ENCODE results near the gene WDR64. TPM values are rescaled to one million over a fixed set of nuclear protein-coding genes. Genes with fewer than 3 reads are reported as not detected.
"Not testable (repeated sequence)": the region's sequence is repeated elsewhere in the genome, so short reads cannot be mapped to it uniquely, and the experiment has no call there.

The WDR64 gene
- total RNA-seq, 1 experiment from 2014 or later, result not detected

DNA sequence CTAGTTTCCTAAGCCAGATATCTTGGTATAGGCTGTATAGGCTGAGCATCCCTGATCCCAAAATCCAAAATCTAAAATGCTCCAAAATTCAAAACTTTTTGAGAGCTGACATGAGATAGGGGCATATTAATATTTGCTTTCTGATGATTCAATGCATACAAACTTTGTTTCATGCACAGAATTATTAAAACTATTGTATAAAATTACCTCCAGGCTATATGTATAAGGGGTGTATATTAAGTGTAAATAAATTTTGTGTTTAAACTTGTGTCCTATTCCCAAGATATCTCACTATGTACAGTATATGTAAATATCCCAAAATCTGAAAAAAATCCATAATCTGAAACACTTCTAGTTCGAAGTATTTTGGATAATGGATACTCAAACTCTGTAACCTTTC lies 2.6 kb downstream of the WDR64 start:
- H3K4me1 Mint-ChIP-seq (ENCODE audit: low read depth, unreplicated experiment), result no peaks in the 10 kb centered on the region
- TF ChIP-seq, protein P1, sequence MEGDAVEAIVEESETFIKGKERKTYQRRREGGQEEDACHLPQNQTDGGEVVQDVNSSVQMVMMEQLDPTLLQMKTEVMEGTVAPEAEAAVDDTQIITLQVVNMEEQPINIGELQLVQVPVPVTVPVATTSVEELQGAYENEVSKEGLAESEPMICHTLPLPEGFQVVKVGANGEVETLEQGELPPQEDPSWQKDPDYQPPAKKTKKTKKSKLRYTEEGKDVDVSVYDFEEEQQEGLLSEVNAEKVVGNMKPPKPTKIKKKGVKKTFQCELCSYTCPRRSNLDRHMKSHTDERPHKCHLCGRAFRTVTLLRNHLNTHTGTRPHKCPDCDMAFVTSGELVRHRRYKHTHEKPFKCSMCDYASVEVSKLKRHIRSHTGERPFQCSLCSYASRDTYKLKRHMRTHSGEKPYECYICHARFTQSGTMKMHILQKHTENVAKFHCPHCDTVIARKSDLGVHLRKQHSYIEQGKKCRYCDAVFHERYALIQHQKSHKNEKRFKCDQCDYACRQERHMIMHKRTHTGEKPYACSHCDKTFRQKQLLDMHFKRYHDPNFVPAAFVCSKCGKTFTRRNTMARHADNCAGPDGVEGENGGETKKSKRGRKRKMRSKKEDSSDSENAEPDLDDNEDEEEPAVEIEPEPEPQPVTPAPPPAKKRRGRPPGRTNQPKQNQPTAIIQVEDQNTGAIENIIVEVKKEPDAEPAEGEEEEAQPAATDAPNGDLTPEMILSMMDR (IDR thresholded peaks at IDR 0.05; ENCODE audit: insufficient read depth in 1 of 2, low read depth in 1 of 2, low read length in 1 of 2, severe bottlenecking in 1 of 2, unreplicated experiment in 1 of 2), result no peak
- no peak overlapping the region for H3K4me3 Mint-ChIP-seq (ENCODE audit: unreplicated experiment)
- CTCF ChIA-PET, result no interaction called here
- H3K27me3 Mint-ChIP-seq (ENCODE audit: insufficient read depth, unreplicated experiment), result no peaks in the 10 kb centered on the region
- Histone ChIP-seq H3K4me1 (no peaks in the 10 kb centered on the region), H3K9me3 (no peaks in the 10 kb centered on the region), H3K36me3 (ENCODE audit: control insufficient read depth, insufficient read depth, low read length) (no peaks in the 10 kb centered on the region), H3K4me3 (ENCODE audit: low read depth, low read length) (no peak overlapping the region), H3K27me3 (replicated peaks; ENCODE audit: control insufficient read depth, insufficient read depth, low read length) (no peaks in the 10 kb centered on the region)
- POLR2A ChIA-PET, result no interaction called here
- no peaks in the 10 kb centered on the region for H3K36me3 Mint-ChIP-seq (ENCODE audit: insufficient read depth, unreplicated experiment)
- no peak overlapping the region for H3K27ac Mint-ChIP-seq (ENCODE audit: unreplicated experiment)
- intact Hi-C loops (cut with micrococcal nuclease; ENCODE audit: unreplicated experiment), result no loop called here
- H3K9me3 Mint-ChIP-seq (ENCODE audit: unreplicated experiment), result peaks cover 10% of the 10 kb centered on the region
- no peak for DNase-seq
- BruUV-seq (replicated peaks), result no TSS peak

- H3K9me3 ChIP-seq, result no peaks in the 10 kb centered on the region
- TF ChIP-seq, protein P1 (IDR thresholded peaks at IDR 0.05; ENCODE audit: insufficient read depth in 1 of 2, low read depth in 1 of 2, low read length in 1 of 2, severe bottlenecking in 1 of 2, unreplicated experiment in 1 of 2), result no peak
- ChIA-PET CTCF (no interaction called here), POLR2A (no interaction called here)
- H3K27ac Mint-ChIP-seq (ENCODE audit: unreplicated experiment), result no peak overlapping the region
- H3K4me1 ChIP-seq, result no peaks in the 10 kb centered on the region
- no peaks in the 10 kb centered on the region for H3K27me3 ChIP-seq (replicated peaks; ENCODE audit: control insufficient read depth, insufficient read depth, low read length)
- DNase-seq, result no peak
- H3K27me3 Mint-ChIP-seq (ENCODE audit: insufficient read depth, unreplicated experiment), result no peaks in the 10 kb centered on the region
- no TSS peak for BruUV-seq (replicated peaks)
- intact Hi-C loops (cut with micrococcal nuclease; ENCODE audit: unreplicated experiment), result no loop called here
- H3K4me1 Mint-ChIP-seq (ENCODE audit: low read depth, unreplicated experiment), result no peaks in the 10 kb centered on the region
- no peak overlapping the region for H3K4me3 ChIP-seq (ENCODE audit: low read depth, low read length)
- H3K36me3 Mint-ChIP-seq (ENCODE audit: insufficient read depth, unreplicated experiment), result no peaks in the 10 kb centered on the region
- no peaks in the 10 kb centered on the region for H3K36me3 ChIP-seq (ENCODE audit: control insufficient read depth, insufficient read depth, low read length)
- H3K4me3 Mint-ChIP-seq (ENCODE audit: unreplicated experiment), result no peak overlapping the region
- H3K9me3 Mint-ChIP-seq (ENCODE audit: unreplicated experiment), result no peaks in the 10 kb centered on the region
Observed at GRCh38 chr1:241658081-241658793, 6.2 kb downstream of the WDR64 start.

- BruUV-seq (replicated peaks); H3K27me3 Mint-ChIP-seq (ENCODE audit: insufficient read depth, unreplicated experiment); DNase-seq; H3K9me3 ChIP-seq; H3K4me1 Mint-ChIP-seq (ENCODE audit: low read depth, unreplicated experiment); intact Hi-C loops (cut with micrococcal nuclease; ENCODE audit: unreplicated experiment); H3K4me3 ChIP-seq (ENCODE audit: low read depth, low read length); H3K9me3 Mint-ChIP-seq (ENCODE audit: unreplicated experiment); H3K27ac Mint-ChIP-seq (ENCODE audit: unreplicated experiment); CTCF ChIA-PET; H3K4me1 ChIP-seq; POLR2A ChIA-PET; H3K4me3 Mint-ChIP-seq (ENCODE audit: unreplicated experiment); H3K36me3 ChIP-seq (ENCODE audit: control insufficient read depth, insufficient read depth, low read length); H3K27me3 ChIP-seq (replicated peaks; ENCODE audit: control insufficient read depth, insufficient read depth, low read length); H3K36me3 Mint-ChIP-seq (ENCODE audit: insufficient read depth, unreplicated experiment): not testable (repeated sequence)
Observed at GRCh38 chr1:241659016-241659415, 6.9 kb downstream of the WDR64 start.

Measured in Caco-2 (cell line).